ENCODE results near the gene ALK.

Gene ALK

GRCh38 chr2:29349316-29350030 is 571.9 kb downstream of the ALK start:
- DNase-seq: no peak

GRCh38 chr2:29347774-29348461 is 573.5 kb downstream of the ALK start:
- no peak for DNase-seq

- DNase-seq: no peak
Measured at GRCh38 chr2:29345236-29345635, 576.1 kb downstream of the ALK start.

GRCh38 chr2:29343830-29344229 is 577.6 kb downstream of the ALK start:
- no peak for DNase-seq

- DNase-seq: no peak
Measured at GRCh38 chr2:29336341-29337241, 584.8 kb downstream of the ALK start.

- DNase-seq: no peak
Measured at GRCh38 chr2:29335396-29335795, 586.0 kb downstream of the ALK start.

- DNase-seq: no peak
Measured at GRCh38 chr2:29334706-29335105, 586.7 kb downstream of the ALK start.

- no peak for DNase-seq
Measured at GRCh38 chr2:29332540-29332939, 588.8 kb downstream of the ALK start.

GRCh38 chr2:29329899-29330298 is 591.5 kb downstream of the ALK start:
- no peak for DNase-seq

- DNase-seq: no peak
Measured at GRCh38 chr2:29326926-29327325, 594.5 kb downstream of the ALK start.

GRCh38 chr2:29325544-29325943 is 595.8 kb downstream of the ALK start:
- DNase-seq: no peak

- peak; percentile 2 for DNase-seq
Measured at GRCh38 chr2:29323961-29324360, 597.4 kb downstream of the ALK start.

- DNase-seq: no peak
Measured at GRCh38 chr2:29323301-29323700, 598.1 kb downstream of the ALK start.

GRCh38 chr2:29322011-29322410 is 599.4 kb downstream of the ALK start:
- DNase-seq: no peak

- no peak for DNase-seq
Measured at GRCh38 chr2:29317801-29318485, 603.4 kb downstream of the ALK start.

GRCh38 chr2:29317077-29317517 is 604.3 kb downstream of the ALK start:
- no peak for DNase-seq

- no peak for DNase-seq
Measured at GRCh38 chr2:29314816-29315571, 606.4 kb downstream of the ALK start.

- no peak for DNase-seq
Measured at GRCh38 chr2:29311458-29311857, 609.9 kb downstream of the ALK start.

- no peak for DNase-seq
Measured at GRCh38 chr2:29310650-29311348, 610.6 kb downstream of the ALK start.

GRCh38 chr2:29309090-29310029 is 612.0 kb downstream of the ALK start:
- DNase-seq: peak; percentile 44

Measured in NCI-H2029 (cell line).